HepG2 (cell line): ENCODE measurements around the gene SESN3. TPM values are rescaled to one million over a fixed set of nuclear protein-coding genes. Genes with fewer than 3 reads are reported as not detected.

Experiments used
- ATAC-seq: fragments of 200-7000 bp; cut with Tn5 transposase; 3 replicates; pipeline ENCODE4 v1.9.1; 2020; ENCODE audit warnings: mild to moderate bottlenecking, moderate library complexity
- BruUV-seq: library from RNA; stranded (reverse); fragments of 400-500 nt; replicated peaks from 2 replicates; lab custom pipeline; 2021; lab: Mats Ljungman, UMichigan
- CTCF ChIA-PET: fragments of 300-600 bp; formaldehyde crosslinking; extraction: SDS; loops from one replicate; lab custom pipeline; 2021; ENCODE audit warnings: low total read pairs, inconsistent platforms, low intra/inter-chr PET ratio; lab: Yijun Ruan, JAX
- POLR2A ChIA-PET: fragments of 350-600 bp; sonication (Branson Sonifier 250); formaldehyde crosslinking; loops from one replicate; lab custom pipeline; 2020; ENCODE audit warnings: antibody characterized with exemption, inconsistent platforms; lab: Yijun Ruan, JAX
- DNase-seq: peaks from one replicate; pipeline ENCODE4 v3.0.0-alpha.2; 2015; ENCODE audit warnings: low spot score
- FAIRE-seq: peaks from 3 replicates; lab custom pipeline; 2011; peaks lifted over from hg19 to GRCh38; lab: Jason Lieb, UNC
- H2AFZ ChIP-seq: one replicate; pipeline ENCODE4 v1.6.1; 2011; ENCODE audit warnings: low read length, inconsistent platforms
- H3K27ac ChIP-seq: fragments of 300-600 bp; 3 replicates; pipeline ENCODE4 v1.8.0; 2011; ENCODE audit warnings: mixed run types, mild to moderate bottlenecking, mixed read lengths, low read length, inconsistent platforms; ENCODE audit not compliant: insufficient read depth; ENCODE audit errors: extremely low read length
- H3K27me3 ChIP-seq, 2 experiments: fragments of 200-600 bp in 1 of 2; 2 replicates in 1 of 2; 3 replicates in 1 of 2; pipeline versions ENCODE4 v1.6.0 to v1.8.0; 2011; ENCODE audit warnings: low read length in 2 of 2, mild to moderate bottlenecking in 2 of 2, moderate library complexity in 2 of 2, inconsistent platforms in 1 of 2; ENCODE audit not compliant: insufficient read depth in 2 of 2, control insufficient read depth in 1 of 2
- H3K36me3 ChIP-seq, 2 experiments: fragments of 200-600 bp in 1 of 2; replicated peaks in 1 of 2; 2 replicates in 1 of 2; 3 replicates in 1 of 2; pipeline versions ENCODE4 v1.5.1 to v1.8.0; 2011; ENCODE audit warnings: low read length in 2 of 2, inconsistent platforms in 1 of 2; ENCODE audit not compliant: insufficient read depth in 2 of 2, control insufficient read depth in 1 of 2
- H3K4me1 ChIP-seq: 2 replicates; pipeline ENCODE4 v1.5.1; 2012; ENCODE audit warnings: low read length, inconsistent platforms; ENCODE audit not compliant: insufficient read depth
- H3K4me2 ChIP-seq: 2 replicates; pipeline ENCODE4 v1.6.0; 2011; ENCODE audit warnings: low read depth, low read length, inconsistent platforms
- H3K4me3 ChIP-seq, 3 experiments: fragments of 200-600 bp in 1 of 3; sonication (generic), shearing (Covaris generic) in 1 of 3; replicated peaks in 1 of 3; 2 replicates each; pipeline ENCODE4 v1.5.1; 2011 to 2016; ENCODE audit warnings: low read length in 3 of 3, inconsistent platforms in 2 of 3, low read depth in 2 of 3, mild to moderate bottlenecking in 2 of 3, control low read depth in 1 of 3, mixed read lengths in 1 of 3; ENCODE audit not compliant: insufficient read depth in 1 of 3
- H3K79me2 ChIP-seq: one replicate; pipeline ENCODE4 v1.6.1; 2011; ENCODE audit warnings: low read length, inconsistent platforms; ENCODE audit not compliant: insufficient read depth
- H3K9ac ChIP-seq: 2 replicates; pipeline ENCODE4 v1.6.0; 2011; ENCODE audit warnings: mild to moderate bottlenecking, low read depth, low read length, inconsistent platforms; ENCODE audit not compliant: insufficient read depth
- H3K9me3 ChIP-seq: 2 replicates; pipeline ENCODE4 v1.5.1; 2012; ENCODE audit warnings: mild to moderate bottlenecking, low read length
- H4K20me1 ChIP-seq: 2 replicates; pipeline ENCODE4 v1.6.0; 2011; ENCODE audit warnings: inconsistent platforms, mild to moderate bottlenecking, low read length, moderate library complexity; ENCODE audit not compliant: insufficient read depth
- FOXC1 ChIP-seq: sonication (generic); formaldehyde crosslinking; IDR thresholded peaks from 2 replicates; pipeline ENCODE4 v1.8.0; 2022; ENCODE audit warnings: mild to moderate bottlenecking, missing genetic modification reagents, borderline replicate concordance
- HDAC1 ChIP-seq: sonication (generic); formaldehyde crosslinking; IDR thresholded peaks from 2 replicates; pipeline ENCODE4 v1.5.1; 2020; ENCODE audit warnings: mild to moderate bottlenecking, missing genetic modification reagents
- HMGA1 ChIP-seq: sonication (generic); formaldehyde crosslinking; conservative IDR thresholded peaks from 2 replicates; pipeline ENCODE4 v1.4.0; 2020; ENCODE audit warnings: missing genetic modification reagents
- HNF4A ChIP-seq: sonication (generic); formaldehyde crosslinking; IDR thresholded peaks from 2 replicates; pipeline ENCODE4 v1.4.0; 2020; ENCODE audit warnings: missing genetic modification reagents
- KLF11 ChIP-seq: IDR thresholded peaks from 2 replicates; pipeline ENCODE4 v1.6.1; 2016; ENCODE audit warnings: missing compliant biosample characterization
- NFKBIZ ChIP-seq: IDR thresholded peaks from 2 replicates; pipeline ENCODE4 v1.6.1; 2018; ENCODE audit warnings: missing genetic modification reagents, missing compliant biosample characterization
- PRMT3 ChIP-seq: sonication (generic); formaldehyde crosslinking; IDR thresholded peaks from 2 replicates; pipeline ENCODE4 v1.8.1; 2022; ENCODE audit warnings: low read depth, mild to moderate bottlenecking, moderate library complexity, missing genetic modification reagents, borderline replicate concordance
- SALL1 ChIP-seq: sonication (generic); formaldehyde crosslinking; IDR thresholded peaks from 2 replicates; pipeline ENCODE4 v1.8.0; 2022; ENCODE audit warnings: mild to moderate bottlenecking, missing genetic modification reagents
- SALL2 ChIP-seq: sonication (generic); formaldehyde crosslinking; IDR thresholded peaks from 2 replicates; pipeline ENCODE4 v1.8.1; 2023; ENCODE audit warnings: mild to moderate bottlenecking, missing genetic modification reagents, inconsistent platforms
- TGIF2 ChIP-seq: IDR thresholded peaks from 2 replicates; pipeline ENCODE4 v1.6.1; 2016; ENCODE audit warnings: control low read depth, missing compliant biosample characterization
- ZFP36 ChIP-seq: fragments of 150-350 bp; IDR thresholded peaks from 2 replicates; pipeline ENCODE4 v1.6.1; 2018; ENCODE audit warnings: borderline replicate concordance, low read length, low read depth; ENCODE audit not compliant: partially characterized antibody
- ZFX ChIP-seq: sonication (generic); formaldehyde crosslinking; IDR thresholded peaks from 2 replicates; pipeline ENCODE4 v1.4.0; 2020; ENCODE audit warnings: mild to moderate bottlenecking, low read depth, missing genetic modification reagents, moderate library complexity
- ZNF605 ChIP-seq: sonication (generic); formaldehyde crosslinking; IDR thresholded peaks from 2 replicates; pipeline ENCODE4 v1.8.0; 2022; ENCODE audit warnings: mild to moderate bottlenecking, missing genetic modification reagents
- ZNF768 ChIP-seq: sonication (generic); formaldehyde crosslinking; IDR thresholded peaks from 2 replicates; pipeline ENCODE4 v1.4.0; 2020; ENCODE audit warnings: missing genetic modification reagents
- WGBS: methylation state at CpG from one replicate; pipeline ENCODE4 v1.1.6; 2017; ENCODE audit warnings: low lambda C conversion rate; 5-methylcytosine and 5-hydroxymethylcytosine counted together
- in situ Hi-C: cut with HindIII; loops from 2 replicates; pipeline ENCODE4 v1.10.0; 2017; ENCODE audit warnings: low pct_unique_long_range_greater_than_20kb; ENCODE audit not compliant: extremely low pct_ligation_motif_present
- intact Hi-C: fragments of 100-400 bp; cut with micrococcal nuclease; formaldehyde crosslinking; loops from one replicate; pipeline ENCODE4 v1.10.0; 2022; ENCODE audit not compliant: unreplicated experiment
- polyA plus RNA-seq, 8 experiments: library from polyadenylated mRNA; depleted of rRNA in 3 of 8; stranded (reverse) in 7 of 8; unstranded in 1 of 8; fragments of >200 nt; fragmentation: Illumina TruSeq in 4 of 8; extraction: Trizol in 4 of 8; gene quantifications; 2 replicates each; pipeline versions ENCODE4 v1.2.1 to v1.2.3, GENCODE V29; 2011 to 2016; ENCODE audit warnings: low read depth in 4 of 8, missing spikeins in 1 of 8, mixed read lengths in 1 of 8; ENCODE audit not compliant: insufficient read depth in 1 of 8
- total RNA-seq, 5 experiments: library from RNA; depleted of rRNA; stranded (reverse); fragments of >200 nt; fragmentation: Illumina TruSeq; extraction: Trizol; gene quantifications; 2 replicates each; pipeline ENCODE4 v1.2.3, GENCODE V29; 2016; ENCODE audit warnings: low read depth in 1 of 5

Gene SESN3
- total and polyA plus RNA-seq, 2 of the 13 experiments (the other 11 are each of a cell fraction or from before 2014, with no cell fraction given) = 0.53 to 0.86 TPM

DNA sequence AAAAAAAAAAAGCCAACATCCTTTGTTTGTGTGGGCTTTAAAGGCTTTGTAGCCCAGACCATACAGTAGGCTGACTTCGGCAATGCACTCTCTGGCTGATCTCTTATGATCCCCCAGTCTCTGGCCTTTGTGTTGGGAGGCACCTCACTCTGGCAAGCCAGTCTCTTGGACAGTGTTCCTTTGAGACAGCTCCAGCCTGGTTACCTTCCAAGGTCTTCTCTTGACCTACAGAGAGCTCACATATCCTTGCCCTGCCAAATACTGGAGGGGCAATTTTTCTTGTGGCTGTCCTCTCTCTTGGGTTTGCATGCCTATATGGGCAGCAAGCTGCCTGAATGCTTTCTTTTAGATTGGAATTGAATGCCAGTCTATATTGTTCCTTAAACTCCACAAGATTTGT is 69.8 kb downstream of the SESN3 start:
- H2AFZ ChIP-seq = no peak overlapping the region
- in situ Hi-C loops = no loop called here
- ChIA-PET POLR2A (no interaction called here), CTCF (no interaction called here)
- ATAC-seq (no peak), DNase-seq (no peak), FAIRE-seq (no peak)
- no peak overlapping the region for H3K9ac ChIP-seq
- no peaks in the 10 kb centered on the region for H3K79me2 ChIP-seq
- H3K4me3 ChIP-seq = no peak overlapping the region
- H3K36me3 ChIP-seq = no peaks in the 10 kb centered on the region
- intact Hi-C loops = no loop called here
- H3K27me3 ChIP-seq = no peaks in the 10 kb centered on the region
- BruUV-seq = no TSS peak
- no peaks in the 10 kb centered on the region for H3K9me3 ChIP-seq
- no peak for TF ChIP-seq SALL1
- TF ChIP-seq FOXC1 (CRISPR knock-in tag) = no peak
- no peak for TF ChIP-seq ZFX (CRISPR knock-in tag)
- TF ChIP-seq NFKBIZ (CRISPR knock-in tag) = no peak
- no peak for TF ChIP-seq TGIF2
- TF ChIP-seq PRMT3 (CRISPR knock-in tag) = no peak
- no peak overlapping the region for H3K4me2 ChIP-seq
- no peaks in the 10 kb centered on the region for H4K20me1 ChIP-seq
- H3K4me1 ChIP-seq = no peaks in the 10 kb centered on the region
- H3K27ac ChIP-seq = no peak overlapping the region
- WGBS = 11% methylated on average over 1 of the region's 1 CpG

DNA sequence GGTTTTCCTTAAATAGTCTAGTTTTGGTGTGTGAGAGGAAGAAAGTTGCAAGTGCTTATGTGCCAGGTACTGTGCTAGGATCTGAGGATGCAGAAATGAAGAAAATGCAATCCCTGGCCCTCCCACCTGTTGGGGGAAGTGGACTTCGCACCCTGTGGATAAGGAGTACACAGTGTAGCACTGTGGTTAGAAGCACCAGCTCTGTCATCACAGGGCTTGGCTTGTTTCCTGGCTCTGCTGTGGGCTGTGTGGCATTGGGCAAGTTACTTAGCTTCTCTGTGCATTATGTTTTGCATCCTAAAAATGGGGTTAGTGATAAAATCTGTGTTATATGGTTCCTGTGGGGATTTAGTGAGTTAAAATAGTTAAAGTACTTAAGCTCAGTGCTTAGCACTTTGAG is 73.2 kb downstream of the SESN3 start:
- Histone ChIP-seq H3K4me3 (no peak overlapping the region), H3K9me3 (no peaks in the 10 kb centered on the region), H2AFZ (no peak overlapping the region), H3K36me3 (no peaks in the 10 kb centered on the region), H3K4me1 (no peaks in the 10 kb centered on the region), H3K9ac (no peak overlapping the region), H3K79me2 (no peaks in the 10 kb centered on the region), H3K27me3 (no peaks in the 10 kb centered on the region), H3K4me2 (no peak overlapping the region), H3K27ac (no peak overlapping the region), H4K20me1 (no peaks in the 10 kb centered on the region)
- DNase-seq (no peak), ATAC-seq (peak; percentile 36; the same call in 1 of the 3 replicates), FAIRE-seq (no peak)
- in situ Hi-C loops (loop anchor here (10.0 kb wide), 1 partner anchor 207 kb away; no protein-coding TSS in a partner anchor), intact Hi-C loops (no loop called here)
- CTCF ChIA-PET = interaction anchor here (0.7 kb wide), 1 partner anchor 607 kb away, joined by 3 read pairs; no protein-coding TSS in a partner anchor
- TF ChIP-seq HDAC1 (CRISPR knock-in tag) = no peak
- no peak for TF ChIP-seq KLF11 (CRISPR knock-in tag)
- peak; percentile 53 for TF ChIP-seq HNF4A (CRISPR knock-in tag)
- peak; percentile 29 for TF ChIP-seq ZFP36
- TF ChIP-seq HMGA1 = no peak
- peak; percentile 90 for TF ChIP-seq ZNF768 (CRISPR knock-in tag)
- TF ChIP-seq SALL2 (CRISPR knock-in tag) = no peak
- no peak for TF ChIP-seq ZNF605 (CRISPR knock-in tag)
- 33% methylated on average over 1 of the region's 1 CpG for WGBS
- no TSS peak for BruUV-seq
- POLR2A ChIA-PET = no interaction called here
